ENCODE results near the gene UBL3. TPM values are rescaled to one million over a fixed set of nuclear protein-coding genes. Genes with fewer than 3 reads are reported as not detected.

Gene UBL3
- total RNA-seq, 1 donor from 2014 or later: 17.9 TPM

- ATAC-seq (ENCODE audit: low read depth): no peak
- no peak overlapping the region for H3K4me3 Mint-ChIP-seq
- POLR2A ChIA-PET: no interaction called here
- DNase-seq: no peak
- H3K27ac Mint-ChIP-seq: no peak overlapping the region
- CTCF ChIA-PET: no interaction called here
- H3K4me1 Mint-ChIP-seq: no peaks in the 10 kb centered on the region
- H3K9me3 Mint-ChIP-seq: no peaks in the 10 kb centered on the region
- no peaks in the 10 kb centered on the region for H3K27me3 Mint-ChIP-seq
- H3K36me3 Mint-ChIP-seq (ENCODE audit: low read depth): no peaks in the 10 kb centered on the region
- TF ChIP-seq, protein P1, sequence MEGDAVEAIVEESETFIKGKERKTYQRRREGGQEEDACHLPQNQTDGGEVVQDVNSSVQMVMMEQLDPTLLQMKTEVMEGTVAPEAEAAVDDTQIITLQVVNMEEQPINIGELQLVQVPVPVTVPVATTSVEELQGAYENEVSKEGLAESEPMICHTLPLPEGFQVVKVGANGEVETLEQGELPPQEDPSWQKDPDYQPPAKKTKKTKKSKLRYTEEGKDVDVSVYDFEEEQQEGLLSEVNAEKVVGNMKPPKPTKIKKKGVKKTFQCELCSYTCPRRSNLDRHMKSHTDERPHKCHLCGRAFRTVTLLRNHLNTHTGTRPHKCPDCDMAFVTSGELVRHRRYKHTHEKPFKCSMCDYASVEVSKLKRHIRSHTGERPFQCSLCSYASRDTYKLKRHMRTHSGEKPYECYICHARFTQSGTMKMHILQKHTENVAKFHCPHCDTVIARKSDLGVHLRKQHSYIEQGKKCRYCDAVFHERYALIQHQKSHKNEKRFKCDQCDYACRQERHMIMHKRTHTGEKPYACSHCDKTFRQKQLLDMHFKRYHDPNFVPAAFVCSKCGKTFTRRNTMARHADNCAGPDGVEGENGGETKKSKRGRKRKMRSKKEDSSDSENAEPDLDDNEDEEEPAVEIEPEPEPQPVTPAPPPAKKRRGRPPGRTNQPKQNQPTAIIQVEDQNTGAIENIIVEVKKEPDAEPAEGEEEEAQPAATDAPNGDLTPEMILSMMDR (IDR thresholded peaks at IDR 0.05): no peak
- intact Hi-C loops (cut with micrococcal nuclease): no loop called here
Observed at GRCh38 chr13:29884671-29885430, 34.4 kb upstream of the UBL3 start.

DNA sequence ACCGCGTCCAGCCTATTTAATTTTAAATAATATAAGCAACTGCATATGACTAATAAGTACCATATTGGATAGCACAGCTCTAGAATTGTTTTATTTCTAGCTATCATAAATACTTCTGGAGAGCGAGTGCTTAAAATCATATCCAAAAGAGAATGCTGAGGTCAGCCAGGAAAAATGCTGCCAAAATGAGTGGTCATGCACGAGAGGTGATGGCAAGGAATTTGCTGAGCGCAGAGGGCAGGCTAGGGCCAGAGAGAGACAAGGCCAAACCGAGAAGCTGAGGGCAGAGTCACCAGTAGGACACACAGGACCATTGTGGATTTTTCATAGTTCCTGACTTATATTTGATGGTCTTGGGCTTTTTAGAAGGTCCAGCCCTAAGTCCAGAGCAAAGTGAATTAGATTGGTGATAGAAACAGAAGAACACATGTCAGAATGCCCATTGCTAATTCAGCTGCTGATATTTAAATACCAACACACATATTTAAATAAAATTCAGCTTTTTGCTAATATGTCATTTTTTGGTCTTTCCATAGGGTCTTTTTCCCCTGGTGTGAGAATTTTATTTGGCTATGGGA lies 33.6 kb upstream of the UBL3 start:
- Mint-ChIP-seq H3K27ac (no peak overlapping the region), H3K4me3 (no peak overlapping the region), H3K9me3 (no peaks in the 10 kb centered on the region), H3K36me3 (ENCODE audit: low read depth) (no peaks in the 10 kb centered on the region), H3K27me3 (peaks cover 2% of the 10 kb centered on the region), H3K4me1 (no peaks in the 10 kb centered on the region)
- intact Hi-C loops (cut with micrococcal nuclease): no loop called here
- TF ChIP-seq, protein P1 (IDR thresholded peaks at IDR 0.05): no peak
- ChIA-PET POLR2A (no interaction called here), CTCF (no interaction called here)
- DNase-seq: no peak
- no peak for ATAC-seq (ENCODE audit: low read depth)

- Mint-ChIP-seq H3K27ac (no peak overlapping the region), H3K9me3 (no peaks in the 10 kb centered on the region), H3K27me3 (peaks cover 10% of the 10 kb centered on the region), H3K4me1 (no peaks in the 10 kb centered on the region), H3K4me3 (no peak overlapping the region), H3K36me3 (ENCODE audit: low read depth) (no peaks in the 10 kb centered on the region)
- ChIA-PET POLR2A (no interaction called here), CTCF (no interaction called here)
- TF ChIP-seq, protein P1 (IDR thresholded peaks at IDR 0.05): no peak
- no peak for ATAC-seq (ENCODE audit: low read depth)
- DNase-seq: no peak
- intact Hi-C loops (cut with micrococcal nuclease): no loop called here
Observed at GRCh38 chr13:29882076-29882475, 31.7 kb upstream of the UBL3 start.

GRCh38 chr13:29878101-29878500 lies 27.7 kb upstream of the UBL3 start:
- DNase-seq: no peak
- no peak for ATAC-seq (ENCODE audit: low read depth)
- Mint-ChIP-seq H3K4me3 (no peak overlapping the region), H3K36me3 (ENCODE audit: low read depth) (no peaks in the 10 kb centered on the region), H3K27me3 (peaks cover 22% of the 10 kb centered on the region), H3K9me3 (no peaks in the 10 kb centered on the region), H3K4me1 (no peaks in the 10 kb centered on the region), H3K27ac (no peak overlapping the region)
- CTCF ChIA-PET: no interaction called here
- intact Hi-C loops (cut with micrococcal nuclease): no loop called here
- TF ChIP-seq, protein P1 (IDR thresholded peaks at IDR 0.05): no peak
- POLR2A ChIA-PET: no interaction called here

GRCh38 chr13:29877456-29878078 lies 27.1 kb upstream of the UBL3 start:
- Mint-ChIP-seq H3K36me3 (ENCODE audit: low read depth) (no peaks in the 10 kb centered on the region), H3K27ac (no peak overlapping the region), H3K9me3 (no peaks in the 10 kb centered on the region), H3K27me3 (peaks cover 22% of the 10 kb centered on the region), H3K4me1 (no peaks in the 10 kb centered on the region), H3K4me3 (no peak overlapping the region)
- no peak for ATAC-seq (ENCODE audit: low read depth)
- TF ChIP-seq, protein P1 (IDR thresholded peaks at IDR 0.05): no peak
- ChIA-PET CTCF (no interaction called here), POLR2A (no interaction called here)
- intact Hi-C loops (cut with micrococcal nuclease): no loop called here
- no peak for DNase-seq

All from activated B cell treated with CpG ODN at 0.5 μM for 24 hours (primary cell).